ENCODE data around the gene SEC14L1.

- no peak for TF ChIP-seq CTCF (IDR thresholded peaks at IDR 0.05)
- no peak for TF ChIP-seq POLR2A (IDR thresholded peaks at IDR 0.05)
These were observed 53.4 kb downstream of the SEC14L1 start for GRCh38 chr17:77194179-77194578.
